Heart left ventricle (tissue), 16 donors: ENCODE measurements around the gene NAA40. TPM values are rescaled to one million over a fixed set of nuclear protein-coding genes. Genes with fewer than 3 reads are reported as not detected.
A peak's percentile ranks its signal among the peaks of the same experiment; 100 is the strongest.

Source experiments
- ATAC-seq, 4 donors: fragments of 200-7000 bp; cut with Tn5 transposase; one replicate each; pipeline ENCODE4 v1.9.1; 2020 to 2022; ENCODE audit warnings: moderate library complexity in 4 of 4, mild to moderate bottlenecking in 3 of 4, moderate number of reproducible peaks in 1 of 4
- DNase-seq, 5 donors: peaks; one replicate each; pipeline ENCODE4 v3.0.0-alpha.2; 2020
- H3K27ac ChIP-seq, 12 donors: fragments of 200-600 bp; sonication (generic) in 4 of 12; one replicate each; pipeline versions ENCODE4 v1.5.0 to v1.8.0; 2016 to 2022; ENCODE audit warnings: mild to moderate bottlenecking in 2 of 12
- H3K27me3 ChIP-seq, 9 donors: fragments of 200-600 bp; sonication (generic) in 2 of 9; one replicate each; pipeline versions ENCODE4 v1.5.1 to v1.8.0; 2016 to 2022; ENCODE audit warnings: mild to moderate bottlenecking in 3 of 9
- H3K36me3 ChIP-seq, 9 donors: fragments of 200-600 bp; sonication (generic) in 2 of 9; one replicate each; pipeline versions ENCODE4 v1.5.0 to v1.8.0; 2018 to 2022; ENCODE audit warnings: mild to moderate bottlenecking in 2 of 9
- H3K4me1 ChIP-seq, 12 donors: fragments of 200-600 bp; sonication (generic) in 4 of 12; one replicate each; pipeline versions ENCODE4 v1.5.0 to v1.8.0; 2016 to 2022; ENCODE audit warnings: mild to moderate bottlenecking in 3 of 12
- H3K4me3 ChIP-seq, 12 donors: fragments of 200-600 bp; sonication (generic) in 4 of 12; one replicate each; pipeline versions ENCODE4 v1.5.0 to v1.8.0; 2017 to 2022; ENCODE audit warnings: mild to moderate bottlenecking in 9 of 12, moderate library complexity in 4 of 12
- H3K9me3 ChIP-seq, 12 donors: fragments of 200-600 bp; sonication (generic) in 4 of 12; one replicate each; pipeline versions ENCODE4 v1.5.0 to v1.8.0; 2016 to 2022; ENCODE audit warnings: mild to moderate bottlenecking in 1 of 12
- POLR2A ChIP-seq, 2 donors: fragments of 450-650 bp; IDR thresholded peaks; one replicate each; pipeline ENCODE4 v1.6.1; 2017; ENCODE audit warnings: antibody characterized with exemption in 2 of 2, mild to moderate bottlenecking in 2 of 2, moderate library complexity in 2 of 2
- WGBS, 4 donors: extraction: QIAGEN DNeasy Blood & Tissue Kit in 2 of 4; methylation state at CpG; one replicate each; pipeline versions ENCODE4 v1.1.5 to v1.1.7; 2013 to 2018; 5-methylcytosine and 5-hydroxymethylcytosine counted together
- intact Hi-C, 10 donors: fragments of 100-400 bp; cut with DNase I; formaldehyde crosslinking; loops; one replicate each; pipeline versions ENCODE4 v1.11.1 to v1.14.2; 2022
- polyA plus RNA-seq, 2 donors: library from polyadenylated mRNA; stranded (reverse); fragments of 200-250 nt; gene quantifications; one replicate each; pipeline ENCODE4 v1.2.3, GENCODE V29; 2013
- total RNA-seq, 9 donors: library from RNA; depleted of rRNA in 2 of 9; stranded (reverse); fragments of >200 nt in 2 of 9; fragmentation: NEBNext Ultra II Directional in 3 of 9; extraction: Animal tissue kit (Norgen Biotek cat#: 25700) in 3 of 9; gene quantifications; one replicate each; pipeline versions ENCODE4 v1.1.0 to v1.2.4, GENCODE V29; 2016 to 2023
- TF ChIP-seq, protein P1 (sequence below), 12 donors: fragments of 200-600 bp; sonication (generic) in 4 of 12; IDR thresholded peaks; one replicate each; pipeline versions ENCODE4 v1.5.0 to v1.8.0; 2018 to 2022; ENCODE audit warnings: antibody characterized with exemption in 12 of 12, mild to moderate bottlenecking in 5 of 12
- donor health status: ischemic (EF 13 %, LVEDD 7.1; RV severe dilation, severe dysfunction).
- donor health status: healthy with polysubstance abuse.
- donor health status: DM: no; HTN: yes; CAD: no.
- donor health status: DM: no; HTN: no; CAD: no.
- donor health status: ischemic (EF 25% LVEDD 6.9; RV normal size, moderate dysfunction).
- donor health status: ischemic (EF 25% LVEDD 5.7; RV mildly dilated, moderate dysfunction).
- donor health status: healthy.
- donor health status: DM: yes; HTN: yes; CAD: no.
- donor health status: ischemic (EF 35%, LVEDD 5.7; RV mildly dilated, moderate dysfunction).
- donor health status: nonischemic (EF 11% LVEDD 7.7; RV severe dilation, severe dysfunction).
- donor health status: DM: yes; HTN: yes; CAD: no.
- donor health status: PGD.
- donor health status: ischemic (EF 29% LVEDD 5.4; RV normal size, mild dysfunction).
- donor health status: nonischemic (EF 23%, LVEDD 6.1; RV moderate dilation, normal function).

Gene NAA40
- total and polyA plus RNA-seq, 11 donors = 9.7 to 26.1 (median 19.6) TPM

DNA sequence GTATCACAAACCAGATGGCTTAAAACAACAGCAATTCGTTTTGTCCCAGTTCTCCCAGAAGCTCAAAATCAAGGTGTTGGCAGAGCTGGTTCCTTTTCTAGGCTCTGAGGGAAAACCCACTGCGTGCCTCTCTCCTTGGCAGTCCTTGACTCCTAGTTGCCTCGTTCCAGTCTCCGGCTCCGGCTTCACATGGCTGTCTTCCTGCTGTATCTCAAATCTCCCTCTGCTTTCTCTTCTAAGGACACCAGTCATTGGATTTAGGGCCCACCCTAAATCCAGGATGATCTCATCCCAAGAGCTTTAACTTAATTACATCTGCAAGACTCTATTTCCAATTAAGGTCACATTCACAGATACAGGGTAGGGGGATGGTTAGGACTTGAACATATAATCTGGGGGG is 9.2 kb upstream of the NAA40 start:
- 90 to 94% (median 91%) methylated on average over 5 of the region's 5 CpGs for WGBS, 4 donors

DNA sequence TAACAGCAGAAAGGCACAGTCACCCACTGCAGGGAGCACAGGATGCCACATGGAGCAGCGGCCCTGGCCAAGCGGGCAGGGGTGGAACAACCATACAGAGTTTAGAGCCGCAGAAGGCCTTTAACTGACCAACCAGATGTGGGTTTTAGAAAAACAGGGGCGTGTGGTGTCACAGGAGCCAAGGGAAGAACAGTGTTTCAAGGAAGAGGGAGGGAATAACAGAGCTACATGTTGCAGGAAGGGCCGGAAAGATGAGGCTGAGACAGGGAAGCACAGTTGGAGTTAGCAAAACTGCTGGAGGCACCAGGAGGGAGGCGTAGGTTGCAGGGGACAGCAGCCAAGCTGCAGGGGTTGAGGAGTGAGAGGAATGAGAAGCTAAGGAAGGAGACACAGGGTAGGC is 7.8 kb upstream of the NAA40 start:
- 69 to 80% (median 73%) methylated on average over 6 of the region's 6 CpGs for WGBS, 4 donors
- Histone ChIP-seq H3K27me3 (no peaks in the 10 kb centered on the region), H3K4me1 (peaks cover 0 to 4% (median 0%) of the 10 kb centered on the region in 12 donors), H3K4me3 (no peak overlapping the region), H3K9me3 (no peaks in the 10 kb centered on the region), H3K36me3 (no peaks in the 10 kb centered on the region), H3K27ac (no peak overlapping the region)
- DNase-seq = no peak
- intact Hi-C loops = no loop called here
- no peak for ATAC-seq
- TF ChIP-seq, protein P1, sequence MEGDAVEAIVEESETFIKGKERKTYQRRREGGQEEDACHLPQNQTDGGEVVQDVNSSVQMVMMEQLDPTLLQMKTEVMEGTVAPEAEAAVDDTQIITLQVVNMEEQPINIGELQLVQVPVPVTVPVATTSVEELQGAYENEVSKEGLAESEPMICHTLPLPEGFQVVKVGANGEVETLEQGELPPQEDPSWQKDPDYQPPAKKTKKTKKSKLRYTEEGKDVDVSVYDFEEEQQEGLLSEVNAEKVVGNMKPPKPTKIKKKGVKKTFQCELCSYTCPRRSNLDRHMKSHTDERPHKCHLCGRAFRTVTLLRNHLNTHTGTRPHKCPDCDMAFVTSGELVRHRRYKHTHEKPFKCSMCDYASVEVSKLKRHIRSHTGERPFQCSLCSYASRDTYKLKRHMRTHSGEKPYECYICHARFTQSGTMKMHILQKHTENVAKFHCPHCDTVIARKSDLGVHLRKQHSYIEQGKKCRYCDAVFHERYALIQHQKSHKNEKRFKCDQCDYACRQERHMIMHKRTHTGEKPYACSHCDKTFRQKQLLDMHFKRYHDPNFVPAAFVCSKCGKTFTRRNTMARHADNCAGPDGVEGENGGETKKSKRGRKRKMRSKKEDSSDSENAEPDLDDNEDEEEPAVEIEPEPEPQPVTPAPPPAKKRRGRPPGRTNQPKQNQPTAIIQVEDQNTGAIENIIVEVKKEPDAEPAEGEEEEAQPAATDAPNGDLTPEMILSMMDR (IDR thresholded peaks at IDR 0.05) = no peak
- TF ChIP-seq POLR2A (IDR thresholded peaks at IDR 0.05) = no peak

More for the DNA sequence above, 9.2 kb upstream of the NAA40 start:
- Histone ChIP-seq H3K4me1 (peaks cover 0 to 4% (median 0%) of the 10 kb centered on the region in 12 donors), H3K36me3 (no peaks in the 10 kb centered on the region), H3K27ac (no peak overlapping the region), H3K27me3 (no peaks in the 10 kb centered on the region), H3K4me3 (no peak overlapping the region), H3K9me3 (no peaks in the 10 kb centered on the region)
- intact Hi-C loops = no loop called here
- DNase-seq (no peak), ATAC-seq (no peak)
- no peak for TF ChIP-seq POLR2A (IDR thresholded peaks at IDR 0.05)
- TF ChIP-seq, protein P1 (IDR thresholded peaks at IDR 0.05) = no peak

DNA sequence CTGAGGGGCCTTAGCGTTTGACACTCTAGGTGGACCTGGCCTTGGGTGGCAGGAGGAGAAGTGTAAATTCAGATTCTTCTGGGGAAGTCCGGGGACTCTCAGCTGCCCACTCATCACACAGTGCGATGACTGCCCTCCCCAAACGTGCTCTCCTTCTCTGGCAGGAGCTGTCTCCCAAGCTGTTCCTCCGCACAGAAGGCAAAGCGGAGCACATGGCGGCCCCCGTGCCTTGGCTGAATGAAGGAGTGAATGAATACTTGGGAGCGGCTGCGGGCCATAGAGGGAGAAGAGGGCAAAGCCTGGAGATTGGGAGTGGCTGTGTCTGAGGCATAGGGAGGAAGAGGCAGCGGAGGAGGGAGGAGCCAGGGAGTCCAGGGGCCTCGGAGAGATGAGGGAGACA is 6.9 kb upstream of the NAA40 start:
- ATAC-seq = no peak

DNA sequence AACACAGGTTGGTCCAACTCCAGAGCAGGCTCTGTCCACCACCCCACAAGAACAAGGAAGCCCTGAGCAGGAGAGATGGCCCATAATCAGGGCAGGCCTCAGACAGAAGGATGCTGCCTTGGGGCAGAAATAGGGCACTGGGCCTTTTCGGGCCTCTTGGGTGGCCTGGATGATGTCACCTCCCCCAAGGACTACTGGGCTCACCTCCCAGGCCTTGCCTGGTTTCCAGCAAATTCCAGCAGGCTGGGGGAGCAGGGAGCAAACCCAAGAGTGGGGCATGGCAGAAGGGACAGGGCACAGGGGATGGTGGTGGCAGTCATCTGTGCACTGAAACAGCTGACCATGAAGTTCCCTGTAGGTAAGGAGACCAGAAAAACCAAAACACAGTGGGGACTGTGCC is 5.3 kb upstream of the NAA40 start:
- peak in 1 of 4 donors; percentile 57 for ATAC-seq

More for the DNA sequence above, 6.9 kb upstream of the NAA40 start:
- H3K36me3 ChIP-seq = no peaks in the 10 kb centered on the region
- no peak overlapping the region for H3K4me3 ChIP-seq
- no peak for DNase-seq
- no peaks in the 10 kb centered on the region for H3K9me3 ChIP-seq
- H3K27ac ChIP-seq = no peak overlapping the region
- 75 to 84% (median 82%) methylated on average over 12 of the region's 12 CpGs for WGBS, 4 donors
- no peaks in the 10 kb centered on the region for H3K27me3 ChIP-seq
- intact Hi-C loops = no loop called here
- TF ChIP-seq POLR2A (IDR thresholded peaks at IDR 0.05) = no peak
- TF ChIP-seq, protein P1 (IDR thresholded peaks at IDR 0.05) = no peak
- H3K4me1 ChIP-seq = peaks cover 0 to 4% (median 0%) of the 10 kb centered on the region in 12 donors

More for the DNA sequence above, 5.3 kb upstream of the NAA40 start:
- no peak for DNase-seq
- H3K27ac ChIP-seq = no peak overlapping the region
- intact Hi-C loops = no loop called here
- H3K4me1 ChIP-seq = peaks cover 0 to 11% (median 5%) of the 10 kb centered on the region in 12 donors
- 41 to 56% (median 47%) methylated on average over 1 of the region's 1 CpG for WGBS, 4 donors
- no peaks in the 10 kb centered on the region for H3K36me3 ChIP-seq
- no peaks in the 10 kb centered on the region for H3K9me3 ChIP-seq
- no peak for TF ChIP-seq POLR2A (IDR thresholded peaks at IDR 0.05)
- TF ChIP-seq, protein P1 (IDR thresholded peaks at IDR 0.05) = no peak
- no peaks in the 10 kb centered on the region for H3K27me3 ChIP-seq
- no peak overlapping the region for H3K4me3 ChIP-seq
